Measurements from ENCODE around the gene ACP5.
A peak's percentile ranks its signal among the peaks of the same experiment; 100 is the strongest.

ACP5 gene

DNA sequence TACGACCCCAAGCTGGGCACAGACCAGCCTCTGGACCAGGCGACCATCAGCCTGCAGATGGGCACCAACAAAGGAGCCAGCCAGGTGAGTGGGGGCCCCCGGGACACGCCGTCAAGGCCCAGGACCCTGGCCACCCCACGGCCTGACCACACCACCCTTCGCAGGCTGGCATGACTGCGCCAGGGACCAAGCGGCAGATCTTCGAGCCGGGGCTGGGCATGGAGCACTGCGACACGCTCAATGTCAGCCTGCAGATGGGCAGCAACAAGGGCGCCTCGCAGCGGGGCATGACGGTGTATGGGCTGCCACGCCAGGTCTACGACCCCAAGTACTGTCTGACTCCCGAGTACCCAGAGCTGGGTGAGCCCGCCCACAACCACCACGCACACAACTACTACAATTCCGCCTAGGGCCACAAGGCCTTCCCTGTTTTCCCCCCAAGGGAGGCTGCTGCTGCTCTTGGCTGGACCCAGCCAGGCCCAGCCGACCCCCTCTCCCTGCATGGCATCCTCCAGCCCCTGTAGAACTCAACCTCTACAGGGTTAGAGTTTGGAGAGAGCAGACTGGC is 28.0 kb downstream of the ACP5 start:
- no peak for DNase-seq (ENCODE audit: extremely low read depth in 1 of 2, low read depth in 1 of 2)

DNA sequence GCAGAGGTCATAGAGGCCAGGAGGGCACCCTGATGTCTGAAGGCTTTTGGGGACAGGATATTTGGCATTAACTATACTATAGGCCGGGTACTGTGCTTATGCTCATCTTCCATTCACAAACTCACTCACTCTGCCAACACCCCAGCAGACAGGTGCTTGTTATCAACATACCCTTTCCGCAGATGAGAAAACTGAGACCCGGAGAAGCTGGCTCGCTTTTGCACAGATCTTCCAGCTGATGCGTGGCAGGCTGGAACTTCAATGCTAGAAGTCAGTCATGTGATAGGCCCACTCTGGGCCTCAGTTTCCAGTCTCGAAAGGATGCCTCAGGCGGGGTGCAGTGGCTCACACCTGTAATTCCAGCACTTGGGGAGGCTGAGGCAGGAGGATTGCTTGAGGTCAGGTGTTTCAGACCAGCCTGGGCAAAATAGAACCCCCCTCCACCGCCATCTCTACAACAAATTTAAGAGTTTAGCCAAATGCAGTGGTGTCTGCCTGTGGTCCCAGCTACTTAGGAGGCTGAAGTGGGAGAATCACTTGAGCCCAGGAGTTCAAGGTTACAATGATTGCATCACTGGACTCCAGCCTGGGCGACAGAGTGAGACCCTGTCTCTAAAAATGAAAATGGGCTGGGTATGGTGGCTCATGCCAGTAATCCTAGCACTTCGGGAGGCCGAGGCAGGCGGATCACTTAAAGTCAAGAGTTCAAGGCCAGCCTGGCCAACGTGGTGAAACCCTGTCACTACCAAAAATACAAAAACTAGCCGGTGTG is 29.3 kb downstream of the ACP5 start:
- no peak for DNase-seq (ENCODE audit: extremely low read depth in 1 of 2, low read depth in 1 of 2)

DNA sequence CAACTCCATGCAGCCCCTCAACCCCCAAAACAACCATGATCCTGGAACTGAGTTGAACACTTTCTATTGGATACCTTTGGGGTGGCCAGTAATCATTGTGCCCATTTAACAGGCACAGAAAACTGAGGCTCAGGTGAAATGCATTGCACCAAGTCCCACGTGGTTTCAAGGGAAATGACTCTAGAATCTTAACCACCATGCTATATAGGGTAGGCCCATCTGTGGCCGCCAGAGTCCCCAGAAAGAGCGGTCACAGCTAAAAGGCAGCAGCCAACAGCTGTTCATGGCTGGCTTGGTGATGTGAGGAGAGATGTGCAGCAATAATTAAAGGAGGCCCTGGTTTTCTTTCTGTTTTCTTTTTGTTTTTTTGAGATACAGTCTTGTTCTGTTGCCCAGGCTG is 36.2 kb downstream of the ACP5 start:
- no peak for DNase-seq (ENCODE audit: extremely low read depth in 1 of 2, low read depth in 1 of 2)

DNA sequence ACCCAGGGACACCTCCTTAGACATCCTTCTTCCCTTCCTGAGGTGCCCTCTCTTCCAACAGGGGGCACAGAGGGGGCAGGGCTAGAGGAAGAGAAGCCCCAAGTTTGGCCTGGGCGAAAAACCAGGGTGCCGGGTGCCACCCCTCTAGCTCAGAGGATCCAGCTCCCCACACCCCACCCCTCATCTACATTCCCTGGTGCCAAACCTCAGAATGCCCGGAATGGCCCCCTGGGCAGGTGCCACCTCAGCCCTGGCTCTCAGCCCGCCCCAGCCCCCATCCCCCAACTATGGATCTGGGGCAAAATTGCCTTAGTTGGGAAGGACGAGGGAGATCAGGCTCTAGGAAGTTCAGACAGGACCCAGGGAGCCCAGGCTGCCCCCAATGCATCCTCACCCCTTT is 36.8 kb downstream of the ACP5 start:
- DNase-seq (ENCODE audit: extremely low read depth in 1 of 2, low read depth in 1 of 2) = no peak

DNA sequence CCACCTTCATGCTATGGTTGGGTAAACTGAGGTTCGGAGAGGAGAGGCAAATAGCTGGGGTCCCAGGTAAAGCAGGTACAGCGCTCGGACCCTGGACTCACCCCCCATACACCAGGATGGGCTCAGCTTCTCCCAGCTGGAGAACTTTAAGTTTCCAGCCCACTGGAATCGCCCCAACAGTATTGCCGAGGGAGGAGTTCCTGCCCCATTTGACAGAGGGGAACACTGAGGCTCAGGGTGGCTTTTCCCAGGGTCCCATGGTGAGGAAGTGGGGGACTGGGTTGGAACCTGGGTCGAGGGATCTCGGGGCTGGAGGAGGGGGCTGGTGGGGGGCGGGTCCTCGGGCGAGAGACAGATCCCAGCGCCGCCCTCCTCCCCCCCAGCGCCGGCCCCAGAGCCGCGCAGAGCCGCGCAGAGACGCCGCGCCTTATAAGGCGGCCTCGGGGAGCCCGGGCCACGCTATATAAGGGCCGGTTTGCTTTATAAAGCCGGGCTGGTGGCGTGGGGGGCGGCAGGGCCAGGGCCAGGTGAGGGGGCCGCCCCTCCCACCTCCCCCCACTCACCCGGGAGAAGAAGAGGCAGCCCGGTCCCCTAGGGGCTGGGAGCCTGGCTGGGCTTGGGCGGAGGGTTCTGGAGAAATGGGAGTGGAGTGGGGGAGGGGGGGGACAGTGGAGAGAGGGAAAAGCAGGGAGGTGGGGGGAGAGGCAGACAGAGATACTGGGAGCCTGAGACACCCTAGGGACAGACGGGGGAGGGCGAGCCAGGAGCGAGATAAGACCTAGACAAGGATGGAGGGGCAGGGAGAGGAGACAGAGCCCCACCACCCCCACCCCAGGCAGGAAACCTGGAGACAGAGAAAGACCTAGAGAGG is 37.7 kb downstream of the ACP5 start:
- DNase-seq (ENCODE audit: extremely low read depth in 1 of 2, low read depth in 1 of 2) = no peak

DNA sequence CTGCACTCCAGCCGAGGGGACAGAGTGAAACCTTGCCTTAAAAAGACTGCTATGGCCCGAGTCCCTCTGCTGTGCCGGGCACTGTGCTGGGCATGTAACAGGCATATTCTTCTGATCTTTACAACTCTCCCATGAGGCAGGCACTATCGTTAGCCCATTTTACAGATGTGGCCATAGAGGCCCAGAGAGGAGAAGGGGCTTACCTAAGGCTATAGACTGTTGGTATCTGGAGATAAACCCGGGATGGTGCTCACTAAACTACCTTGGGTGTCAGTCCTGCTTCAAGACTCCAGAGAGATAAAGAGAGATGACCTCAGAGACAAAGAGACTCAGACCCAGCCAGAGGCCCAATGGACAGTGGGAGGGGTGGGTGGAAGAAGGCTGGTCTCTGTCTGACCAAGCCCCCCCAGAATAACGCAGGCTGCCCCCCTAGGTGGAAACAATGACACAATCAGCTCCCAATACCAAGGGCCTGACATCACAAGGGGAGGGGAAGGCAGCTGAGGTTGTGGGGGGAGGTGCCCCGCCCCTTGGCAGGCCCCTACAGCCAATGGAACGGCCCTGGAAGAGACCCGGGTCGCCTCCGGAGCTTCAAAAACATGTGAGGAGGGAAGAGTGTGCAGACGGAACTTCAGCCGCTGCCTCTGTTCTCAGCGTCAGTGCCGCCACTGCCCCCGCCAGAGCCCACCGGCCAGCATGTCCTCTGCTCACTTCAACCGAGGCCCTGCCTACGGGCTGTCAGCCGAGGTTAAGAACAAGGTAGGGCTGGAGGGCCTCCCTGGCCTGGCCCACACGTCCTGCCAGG is 39.0 kb downstream of the ACP5 start, which contains the start of gene CNN1:
TSS of gene CNN1 (plus strand) at position 620 of the 805 bp plus-strand sequence. CDS start at position 697, 77 bp downstream.
- DNase-seq (ENCODE audit: extremely low read depth in 1 of 2, low read depth in 1 of 2) = no peak

DNA sequence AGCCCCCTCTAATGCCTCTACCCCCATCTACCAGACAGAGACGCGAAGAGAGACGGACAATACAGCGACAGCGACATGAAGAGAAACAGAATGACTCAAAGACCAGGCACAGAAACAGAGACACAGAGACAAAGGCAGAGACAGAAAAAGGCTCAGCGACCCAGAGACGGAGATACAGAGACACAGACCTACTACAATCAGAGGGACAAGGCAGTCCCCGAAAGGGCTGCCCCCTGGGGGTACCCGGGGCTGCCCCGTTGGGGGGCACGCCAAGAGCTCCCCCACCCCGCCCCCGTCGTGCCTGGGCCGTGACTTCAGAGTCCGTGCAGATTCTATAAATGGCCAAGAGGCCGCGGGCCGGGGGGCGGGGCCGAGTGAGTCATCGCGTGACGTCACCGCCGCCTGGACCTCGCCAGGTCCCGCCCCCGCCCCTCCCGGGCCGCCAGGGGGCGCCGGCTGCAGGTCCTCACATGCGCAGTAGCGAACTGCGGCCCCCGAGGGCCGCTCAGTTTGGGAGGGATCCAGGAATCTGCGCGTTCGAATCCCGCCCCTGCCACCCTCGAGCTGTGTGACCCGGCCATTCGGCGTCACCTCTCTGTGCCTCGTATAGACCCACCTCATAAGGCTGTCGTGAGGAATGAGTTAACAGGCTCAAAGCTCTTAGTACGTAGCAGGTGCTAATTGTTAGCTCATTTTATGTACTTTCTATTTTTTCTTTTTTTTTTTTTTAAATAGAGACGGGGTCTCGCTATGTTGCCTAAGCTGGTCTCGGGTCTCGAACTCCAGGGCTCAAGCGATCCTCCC is 41.5 kb downstream of the ACP5 start:
- DNase-seq (ENCODE audit: extremely low read depth in 1 of 2, low read depth in 1 of 2) = peak; percentile 53 to 77

DNA sequence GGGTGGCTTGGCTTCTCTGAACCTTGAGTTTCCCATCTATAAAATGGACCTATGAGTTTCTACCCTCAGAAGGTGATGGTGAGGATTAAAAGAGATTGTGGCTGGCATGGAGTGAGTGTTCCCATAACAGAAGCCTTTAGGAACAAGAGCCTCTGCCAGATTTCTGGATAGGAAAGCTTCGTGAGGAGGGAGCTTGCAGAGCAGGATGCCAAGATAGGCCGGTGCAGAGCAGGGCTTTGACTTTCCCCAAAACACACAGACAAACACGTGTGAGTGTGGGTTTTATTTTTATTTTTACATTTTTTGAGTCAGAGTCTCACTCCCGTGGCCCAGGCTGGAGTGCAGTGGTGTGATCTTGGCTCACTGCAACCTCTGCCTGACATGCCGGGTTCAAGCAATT is 42.5 kb downstream of the ACP5 start:
- no peak for DNase-seq (ENCODE audit: extremely low read depth in 1 of 2, low read depth in 1 of 2)

DNA sequence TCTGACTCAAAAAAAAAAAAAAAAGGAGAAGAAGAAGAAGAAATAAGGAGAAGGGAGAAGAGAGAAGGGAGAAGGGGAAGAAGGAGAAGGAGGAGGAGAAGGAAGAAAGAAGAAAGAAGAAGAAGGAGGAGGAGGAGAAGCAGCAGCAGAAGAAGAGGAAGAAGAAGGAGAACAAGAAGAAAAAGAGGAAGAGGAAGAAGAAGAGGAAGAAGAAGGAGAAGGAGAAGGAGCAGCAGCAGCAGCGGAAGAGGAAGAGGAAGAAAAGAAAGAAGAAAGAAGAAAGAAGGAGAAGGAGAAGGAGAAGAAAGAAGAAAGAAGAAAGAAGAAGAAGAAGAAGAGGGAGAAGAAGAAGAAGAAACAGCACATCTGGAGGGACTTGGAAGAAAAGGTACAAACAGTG is 42.9 kb downstream of the ACP5 start:
- DNase-seq (ENCODE audit: extremely low read depth in 1 of 2, low read depth in 1 of 2) = no peak

DNA sequence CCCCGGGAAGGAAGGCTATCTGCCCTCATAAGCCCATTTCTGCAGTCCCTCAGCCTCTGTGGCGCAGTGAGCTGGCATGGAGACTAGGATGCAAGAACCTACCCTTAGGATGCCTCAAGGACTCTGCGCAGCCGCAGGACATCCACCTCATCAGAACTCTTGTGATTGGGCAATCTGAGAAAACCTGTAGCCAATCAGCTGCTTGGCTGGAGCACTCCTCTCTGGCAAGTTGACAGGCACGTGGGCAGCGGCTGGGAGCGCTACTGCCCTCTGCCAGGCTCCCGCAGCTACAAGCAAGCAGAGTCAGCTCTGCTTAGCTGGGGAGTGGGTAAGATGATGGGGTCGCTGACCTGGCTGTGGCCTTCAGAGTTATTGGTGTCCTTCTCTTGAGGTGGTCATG is 47.0 kb downstream of the ACP5 start:
- DNase-seq (ENCODE audit: extremely low read depth in 1 of 2, low read depth in 1 of 2) = no peak

DNA sequence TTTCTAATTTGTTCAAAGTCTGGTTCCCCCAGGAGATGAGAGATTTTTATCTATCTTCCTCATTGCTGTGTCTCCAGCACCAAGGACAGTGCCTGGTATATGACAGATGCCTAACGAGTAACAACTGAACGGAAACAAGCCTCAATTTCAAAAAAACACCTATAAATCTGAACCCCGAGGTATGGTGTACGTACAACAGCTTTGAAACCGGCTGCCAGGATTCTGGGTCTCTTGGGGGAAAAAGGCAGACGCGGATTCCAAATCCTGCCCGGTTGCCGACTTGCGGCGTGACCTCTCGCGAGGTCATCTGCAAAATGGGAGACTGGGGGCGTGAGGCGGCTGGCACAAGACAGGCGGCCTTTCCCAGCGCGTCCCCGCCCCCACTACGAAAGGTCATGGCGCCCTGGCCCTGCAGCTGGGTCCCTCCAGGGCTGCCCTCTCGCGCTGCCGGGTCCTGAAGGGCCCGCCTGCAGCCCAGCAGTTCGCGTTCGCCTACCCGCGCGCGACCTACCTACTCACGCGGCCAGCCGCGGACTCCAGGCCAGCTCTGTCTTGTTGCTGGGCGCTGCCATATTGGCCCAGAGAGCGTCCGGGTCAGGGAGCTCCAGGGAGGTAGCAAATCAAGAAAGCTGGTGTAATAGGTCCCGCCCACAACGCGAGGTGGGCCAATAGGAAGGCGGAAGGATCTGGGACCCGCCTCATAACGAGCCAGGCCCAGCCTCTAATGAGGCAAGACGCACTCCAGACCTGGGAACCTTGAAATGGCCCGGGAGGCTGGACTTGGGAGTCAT is 48.7 kb downstream of the ACP5 start, which contains the start of gene ECSIT:
TSS of gene ECSIT (minus strand) at position 584 of the 791 bp plus-strand sequence. CDS start 9,964 bp downstream, outside the sequence.
- peak; percentile 78 to 79 for DNase-seq (ENCODE audit: extremely low read depth in 1 of 2, low read depth in 1 of 2)

All from activated CD8-positive, alpha-beta memory T cell treated with anti-CD3 and anti-CD28 coated beads for 1 hour (primary cell).